PC-9 (cell line): ENCODE results near the gene VTA1.

Experiments used
- EZH2 ChIP-seq: fragments of 200-600 bp; sonication (generic); IDR thresholded peaks from 2 replicates; pipeline ENCODE4 v1.8.0; 2017; ENCODE audit warnings: antibody characterized with exemption, low read depth
- TF ChIP-seq, protein P1 (sequence below): fragments of 200-600 bp; sonication (generic); conservative IDR thresholded peaks from 2 replicates; pipeline ENCODE4 v1.6.1; 2017; ENCODE audit warnings: mixed run types, antibody characterized with exemption, mild to moderate bottlenecking, moderate library complexity

DNA sequence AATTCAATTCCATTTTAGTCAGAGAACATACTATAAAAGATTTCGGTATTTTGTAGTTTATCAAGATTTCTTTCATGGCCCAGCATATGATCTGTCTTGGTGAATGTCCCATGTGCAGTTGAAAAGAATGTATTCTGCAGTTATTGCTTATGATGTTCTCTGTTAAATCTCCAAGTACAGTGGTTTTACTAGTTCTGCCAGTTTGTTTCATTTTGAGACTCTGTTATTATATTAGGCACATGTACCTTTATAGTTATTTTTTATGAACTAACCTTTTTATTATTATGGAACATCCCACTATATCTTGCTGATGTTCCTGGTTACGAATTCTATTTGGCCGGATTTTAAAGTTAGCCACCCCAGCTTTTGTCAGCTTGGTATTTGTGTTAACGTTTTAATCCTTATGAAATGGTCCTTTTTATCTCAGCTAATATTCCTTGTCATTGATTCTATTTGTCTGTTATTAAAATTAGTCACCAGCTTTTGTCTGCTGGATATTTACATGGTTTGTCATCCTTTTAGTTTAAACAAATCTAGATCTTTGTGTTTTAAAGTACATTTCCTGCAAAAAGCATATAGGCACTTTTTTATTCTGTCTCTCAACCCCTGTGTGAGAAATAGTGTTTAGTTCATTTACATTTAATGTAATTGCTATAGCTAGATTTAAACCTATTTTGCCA is 48.9 kb downstream of the VTA1 start:
- TF ChIP-seq, protein P1, sequence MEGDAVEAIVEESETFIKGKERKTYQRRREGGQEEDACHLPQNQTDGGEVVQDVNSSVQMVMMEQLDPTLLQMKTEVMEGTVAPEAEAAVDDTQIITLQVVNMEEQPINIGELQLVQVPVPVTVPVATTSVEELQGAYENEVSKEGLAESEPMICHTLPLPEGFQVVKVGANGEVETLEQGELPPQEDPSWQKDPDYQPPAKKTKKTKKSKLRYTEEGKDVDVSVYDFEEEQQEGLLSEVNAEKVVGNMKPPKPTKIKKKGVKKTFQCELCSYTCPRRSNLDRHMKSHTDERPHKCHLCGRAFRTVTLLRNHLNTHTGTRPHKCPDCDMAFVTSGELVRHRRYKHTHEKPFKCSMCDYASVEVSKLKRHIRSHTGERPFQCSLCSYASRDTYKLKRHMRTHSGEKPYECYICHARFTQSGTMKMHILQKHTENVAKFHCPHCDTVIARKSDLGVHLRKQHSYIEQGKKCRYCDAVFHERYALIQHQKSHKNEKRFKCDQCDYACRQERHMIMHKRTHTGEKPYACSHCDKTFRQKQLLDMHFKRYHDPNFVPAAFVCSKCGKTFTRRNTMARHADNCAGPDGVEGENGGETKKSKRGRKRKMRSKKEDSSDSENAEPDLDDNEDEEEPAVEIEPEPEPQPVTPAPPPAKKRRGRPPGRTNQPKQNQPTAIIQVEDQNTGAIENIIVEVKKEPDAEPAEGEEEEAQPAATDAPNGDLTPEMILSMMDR = no peak
- TF ChIP-seq EZH2 = no peak
